ENCODE measurements around the gene RXRB. TPM values are rescaled to one million over a fixed set of nuclear protein-coding genes. Genes with fewer than 3 reads are reported as not detected.

Gene RXRB
- polyA plus RNA-seq, 3 donors: 4.5 to 74.5 (median 5.1) TPM

DNA sequence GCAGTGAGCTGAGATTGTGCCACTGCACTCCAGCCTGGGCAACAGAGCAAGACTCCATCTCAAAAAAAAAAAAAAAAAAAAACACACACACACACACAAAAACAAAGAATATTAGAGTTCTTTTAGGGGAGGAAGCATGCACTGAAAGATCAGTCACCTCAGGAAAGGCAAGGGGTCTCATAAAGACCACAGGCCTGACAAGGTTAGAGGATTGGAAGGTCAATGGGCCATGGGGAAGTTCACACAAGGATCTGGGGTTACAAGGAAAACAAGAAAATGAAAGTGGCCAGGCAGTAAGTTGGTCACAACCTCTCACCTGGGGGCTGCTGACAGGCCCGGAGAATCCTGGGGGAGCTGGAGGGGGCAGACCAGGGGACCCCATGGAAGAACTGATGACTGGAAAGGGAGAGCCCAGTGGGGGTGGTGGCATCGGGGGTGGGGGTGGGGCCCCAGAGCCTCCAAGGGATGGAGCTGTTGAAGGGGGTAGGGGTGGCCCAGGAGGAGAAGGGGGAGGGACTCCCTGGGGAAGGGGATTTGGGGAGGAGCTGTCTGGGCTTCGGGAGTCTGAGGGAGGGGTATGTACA, 1.5 kb downstream of the RXRB start:
- Histone ChIP-seq H3K27me3 (ENCODE audit: control insufficient read depth in 2 of 2, insufficient read depth in 2 of 2, low read length in 2 of 2) (peaks cover 0 to 1% of the 10 kb centered on the region in 2 donors), H3K36me3 (replicated peaks in 1 of 2; ENCODE audit: control insufficient read depth in 1 of 2, insufficient read depth in 2 of 2, low read length in 2 of 2) (peaks cover 55 to 57% of the 10 kb centered on the region in 2 donors), H3K27ac (ENCODE audit: low read depth in 1 of 2, low read length in 2 of 2) (no peak overlapping the region), H3K4me1 (ENCODE audit: control insufficient read depth in 1 of 2, insufficient read depth in 2 of 2, low read length in 2 of 2) (peaks cover 28 to 38% of the 10 kb centered on the region in 2 donors), H3K9ac (ENCODE audit: insufficient read depth, low read length, poor library complexity, severe bottlenecking) (peak overlapping the region; percentile 94), H4K20me1 (ENCODE audit: insufficient read depth, low read length) (peaks cover 68% of the 10 kb centered on the region), H3K4me3 (replicated peaks in 1 of 3; ENCODE audit: low read depth in 2 of 3, low read length in 3 of 3) (peak overlapping the region in 1 of 3 experiments; percentile 95), H3K9me3 (replicated peaks in 1 of 2; ENCODE audit: control insufficient read depth in 1 of 2, insufficient read depth in 1 of 2, low read length in 2 of 2) (no peaks in the 10 kb centered on the region), H2AFZ (ENCODE audit: insufficient read depth, low read depth, low read length, poor library complexity, severe bottlenecking) (no peak overlapping the region), H3K4me2 (replicated peaks; ENCODE audit: extremely low read depth, low read length, poor library complexity, severe bottlenecking) (peak overlapping the region; percentile 93), H3K79me2 (ENCODE audit: insufficient read depth, low read length) (peaks cover 50% of the 10 kb centered on the region)
- intact Hi-C loops (cut with micrococcal nuclease): loop anchor here in 1 of 2 donors (10.0 kb wide), 1 partner anchor 46 kb away; no protein-coding TSS in a partner anchor
- Mint-ChIP-seq H3K36me3 (peaks cover 59 to 67% of the 10 kb centered on the region in 2 donors), H3K27ac (peak overlapping the region; percentile 6 to 98 (median 85)), H3K27me3 (ENCODE audit: low read depth in 3 of 3) (peaks cover 0 to 2% (median 0%) of the 10 kb centered on the region in 3 donors), H3K9me3 (peaks cover 0 to 3% (median 0%) of the 10 kb centered on the region in 7 donors), H3K4me1 (peaks cover 51% of the 10 kb centered on the region), H3K4me3 (peak overlapping the region; percentile 85 to 94)
- no peak for DNase-seq
- 100% methylated on average over 1 of the region's 3 CpGs for WGBS (ENCODE audit: insufficient coverage)
- no peak for TF ChIP-seq CTCF (IDR thresholded peaks at IDR 0.05)

GRCh38 chr6:33198159-33198852, 2.2 kb downstream of the RXRB start:
- DNase-seq: no peak
- peaks cover 28 to 35% of the 10 kb centered on the region in 2 donors for H3K4me1 ChIP-seq (ENCODE audit: control insufficient read depth in 1 of 2, insufficient read depth in 2 of 2, low read length in 2 of 2)
- no peak overlapping the region for H3K4me3 Mint-ChIP-seq
- no peak overlapping the region for H2AFZ ChIP-seq (ENCODE audit: insufficient read depth, low read depth, low read length, poor library complexity, severe bottlenecking)
- peaks cover 0 to 8% of the 10 kb centered on the region in 2 donors for H3K27me3 ChIP-seq (ENCODE audit: control insufficient read depth in 2 of 2, insufficient read depth in 2 of 2, low read length in 2 of 2)
- peaks cover 52 to 55% of the 10 kb centered on the region in 2 donors for H3K36me3 ChIP-seq (replicated peaks in 1 of 2; ENCODE audit: control insufficient read depth in 1 of 2, insufficient read depth in 2 of 2, low read length in 2 of 2)
- peak overlapping the region in 5 of 7 donors; percentile 15 to 84 (median 46) for H3K27ac Mint-ChIP-seq
- WGBS (ENCODE audit: insufficient coverage): 86% methylated on average over 1 of the region's 6 CpGs
- intact Hi-C loops (cut with micrococcal nuclease): loop anchor here in 1 of 2 donors (10.0 kb wide), 1 partner anchor 46 kb away; no protein-coding TSS in a partner anchor
- H3K9me3 ChIP-seq (replicated peaks in 1 of 2; ENCODE audit: control insufficient read depth in 1 of 2, insufficient read depth in 1 of 2, low read length in 2 of 2): no peaks in the 10 kb centered on the region
- peaks cover 55% of the 10 kb centered on the region for H3K4me1 Mint-ChIP-seq
- peaks cover 0 to 3% (median 0%) of the 10 kb centered on the region in 7 donors for H3K9me3 Mint-ChIP-seq
- no peak for TF ChIP-seq CTCF (IDR thresholded peaks at IDR 0.05)
- H3K4me2 ChIP-seq (replicated peaks; ENCODE audit: extremely low read depth, low read length, poor library complexity, severe bottlenecking): no peak overlapping the region
- no peak overlapping the region for H3K27ac ChIP-seq (ENCODE audit: low read depth in 1 of 2, low read length in 2 of 2)
- peaks cover 50% of the 10 kb centered on the region for H3K79me2 ChIP-seq (ENCODE audit: insufficient read depth, low read length)
- peaks cover 58 to 64% of the 10 kb centered on the region in 2 donors for H3K36me3 Mint-ChIP-seq
- no peak overlapping the region for H3K9ac ChIP-seq (ENCODE audit: insufficient read depth, low read length, poor library complexity, severe bottlenecking)
- H3K27me3 Mint-ChIP-seq (ENCODE audit: low read depth in 3 of 3): peaks cover 2 to 8% (median 6%) of the 10 kb centered on the region in 3 donors
- peaks cover 68% of the 10 kb centered on the region for H4K20me1 ChIP-seq (ENCODE audit: insufficient read depth, low read length)
- H3K4me3 ChIP-seq (replicated peaks in 1 of 3; ENCODE audit: low read depth in 2 of 3, low read length in 3 of 3): no peak overlapping the region
